ENCODE data around the gene UACA.
"Not testable (repeated sequence)": the region's sequence is repeated elsewhere in the genome, so short reads cannot be mapped to it uniquely, and the experiment has no call there.

The UACA gene

GRCh38 chr15:70753101-70753829 is 10.1 kb downstream of the UACA start:
- Histone ChIP-seq H3K4me3 (no peak overlapping the region), H3K9me3 (ENCODE audit: low read depth, low read length) (no peaks in the 10 kb centered on the region), H3K36me3 (ENCODE audit: insufficient read depth, low read length) (no peaks in the 10 kb centered on the region), H3K9ac (ENCODE audit: insufficient read length) (no peak overlapping the region), H3K27ac (no peak overlapping the region)
- TF ChIP-seq POLR2AphosphoS5 (IDR thresholded peaks at IDR 0.05; ENCODE audit: borderline replicate concordance, low read depth, low read length): no peak
- TF ChIP-seq EZH2 (IDR thresholded peaks at IDR 0.05): no peak
- TF ChIP-seq FOXP2 (optimal IDR thresholded peaks at IDR 0.05; ENCODE audit: control extremely low read depth, extremely low read length, insufficient read depth): no peak
- DNase-seq (ENCODE audit: low read depth, low spot score): no peak

GRCh38 chr15:70752193-70752635 is 11.1 kb downstream of the UACA start:
- H3K27ac ChIP-seq: no peak overlapping the region
- no peaks in the 10 kb centered on the region for H3K36me3 ChIP-seq (ENCODE audit: insufficient read depth, low read length)
- 0 out of 2 replicates have a peak overlapping the region, but pooled peaks have one; percentile 11 for H3K4me3 ChIP-seq
- H3K9ac ChIP-seq (ENCODE audit: insufficient read length): no peak overlapping the region
- no peak for TF ChIP-seq FOXP2 (optimal IDR thresholded peaks at IDR 0.05; ENCODE audit: control extremely low read depth, extremely low read length, insufficient read depth)
- no peak for TF ChIP-seq POLR2AphosphoS5 (IDR thresholded peaks at IDR 0.05; ENCODE audit: borderline replicate concordance, low read depth, low read length)
- TF ChIP-seq EZH2 (IDR thresholded peaks at IDR 0.05): no peak
- H3K9me3 ChIP-seq (ENCODE audit: low read depth, low read length): no peaks in the 10 kb centered on the region
- no peak for DNase-seq (ENCODE audit: low read depth, low spot score)

- Histone ChIP-seq H3K9ac (ENCODE audit: insufficient read length) (no peak overlapping the region), H3K9me3 (ENCODE audit: low read depth, low read length) (no peaks in the 10 kb centered on the region), H3K27ac (no peak overlapping the region), H3K36me3 (ENCODE audit: insufficient read depth, low read length) (no peaks in the 10 kb centered on the region), H3K4me3 (no peak overlapping the region)
- TF ChIP-seq EZH2 (IDR thresholded peaks at IDR 0.05) (no peak), POLR2AphosphoS5 (IDR thresholded peaks at IDR 0.05; ENCODE audit: borderline replicate concordance, low read depth, low read length) (no peak), FOXP2 (optimal IDR thresholded peaks at IDR 0.05; ENCODE audit: control extremely low read depth, extremely low read length, insufficient read depth) (no peak)
- DNase-seq (ENCODE audit: low read depth, low spot score): no peak
Measured at GRCh38 chr15:70750203-70750869, 13.0 kb downstream of the UACA start.

- no peak for DNase-seq (ENCODE audit: low read depth, low spot score)
- no peaks in the 10 kb centered on the region for H3K9me3 ChIP-seq (ENCODE audit: low read depth, low read length)
- no peak overlapping the region for H3K27ac ChIP-seq
- no peak overlapping the region for H3K9ac ChIP-seq (ENCODE audit: insufficient read length)
- H3K4me3 ChIP-seq: no peak overlapping the region
- TF ChIP-seq POLR2AphosphoS5 (IDR thresholded peaks at IDR 0.05; ENCODE audit: borderline replicate concordance, low read depth, low read length) (no peak), EZH2 (IDR thresholded peaks at IDR 0.05) (no peak), FOXP2 (optimal IDR thresholded peaks at IDR 0.05; ENCODE audit: control extremely low read depth, extremely low read length, insufficient read depth) (no peak)
- no peaks in the 10 kb centered on the region for H3K36me3 ChIP-seq (ENCODE audit: insufficient read depth, low read length)
Measured at GRCh38 chr15:70748281-70748747, 15.0 kb downstream of the UACA start.

GRCh38 chr15:70746598-70746997 is 16.8 kb downstream of the UACA start:
- not testable (repeated sequence) for H3K9ac ChIP-seq (ENCODE audit: insufficient read length); H3K9me3 ChIP-seq (ENCODE audit: low read depth, low read length); H3K27ac ChIP-seq; H3K4me3 ChIP-seq; H3K36me3 ChIP-seq (ENCODE audit: insufficient read depth, low read length); DNase-seq (ENCODE audit: low read depth, low spot score)

GRCh38 chr15:70742928-70743327 is 20.4 kb downstream of the UACA start:
- H3K4me3 ChIP-seq: no peak overlapping the region
- H3K9me3 ChIP-seq (ENCODE audit: low read depth, low read length): no peaks in the 10 kb centered on the region
- no peak overlapping the region for H3K27ac ChIP-seq
- H3K36me3 ChIP-seq (ENCODE audit: insufficient read depth, low read length): no peaks in the 10 kb centered on the region
- H3K9ac ChIP-seq (ENCODE audit: insufficient read length): no peak overlapping the region
- DNase-seq (ENCODE audit: low read depth, low spot score): no peak
- TF ChIP-seq POLR2AphosphoS5 (IDR thresholded peaks at IDR 0.05; ENCODE audit: borderline replicate concordance, low read depth, low read length) (no peak), FOXP2 (optimal IDR thresholded peaks at IDR 0.05; ENCODE audit: control extremely low read depth, extremely low read length, insufficient read depth) (no peak), EZH2 (IDR thresholded peaks at IDR 0.05) (no peak)

GRCh38 chr15:70741677-70742293 is 21.6 kb downstream of the UACA start:
- no peak overlapping the region for H3K4me3 ChIP-seq
- no peak overlapping the region for H3K9ac ChIP-seq (ENCODE audit: insufficient read length)
- H3K27ac ChIP-seq: 0 out of 2 replicates have a peak overlapping the region, but pooled peaks have one; percentile 69
- H3K36me3 ChIP-seq (ENCODE audit: insufficient read depth, low read length): no peaks in the 10 kb centered on the region
- no peak for DNase-seq (ENCODE audit: low read depth, low spot score)
- TF ChIP-seq FOXP2 (optimal IDR thresholded peaks at IDR 0.05; ENCODE audit: control extremely low read depth, extremely low read length, insufficient read depth): no peak
- no peak for TF ChIP-seq POLR2AphosphoS5 (IDR thresholded peaks at IDR 0.05; ENCODE audit: borderline replicate concordance, low read depth, low read length)
- no peak for TF ChIP-seq EZH2 (IDR thresholded peaks at IDR 0.05)
- H3K9me3 ChIP-seq (ENCODE audit: low read depth, low read length): no peaks in the 10 kb centered on the region

- TF ChIP-seq EZH2 (IDR thresholded peaks at IDR 0.05): no peak
- TF ChIP-seq FOXP2 (optimal IDR thresholded peaks at IDR 0.05; ENCODE audit: control extremely low read depth, extremely low read length, insufficient read depth): no peak
- no peak for TF ChIP-seq POLR2AphosphoS5 (IDR thresholded peaks at IDR 0.05; ENCODE audit: borderline replicate concordance, low read depth, low read length)
- no peaks in the 10 kb centered on the region for H3K36me3 ChIP-seq (ENCODE audit: insufficient read depth, low read length)
- peak overlapping the region; percentile 19 for H3K9ac ChIP-seq (ENCODE audit: insufficient read length)
- no peaks in the 10 kb centered on the region for H3K9me3 ChIP-seq (ENCODE audit: low read depth, low read length)
- no peak for DNase-seq (ENCODE audit: low read depth, low spot score)
- no peak overlapping the region for H3K4me3 ChIP-seq
- peak overlapping the region; percentile 69 for H3K27ac ChIP-seq
Measured at GRCh38 chr15:70741107-70741531, 22.2 kb downstream of the UACA start.

GRCh38 chr15:70735040-70735439 is 28.3 kb downstream of the UACA start:
- not testable (repeated sequence) for DNase-seq (ENCODE audit: low read depth, low spot score); H3K4me3 ChIP-seq; H3K9ac ChIP-seq (ENCODE audit: insufficient read length); H3K9me3 ChIP-seq (ENCODE audit: low read depth, low read length); H3K27ac ChIP-seq; H3K36me3 ChIP-seq (ENCODE audit: insufficient read depth, low read length)

Measured in SK-N-MC (cell line).